ENCODE measurements around the gene NRIP3.
"Not testable (repeated sequence)": the region's sequence is repeated elsewhere in the genome, so short reads cannot be mapped to it uniquely, and the experiment has no call there.

The NRIP3 gene

DNA sequence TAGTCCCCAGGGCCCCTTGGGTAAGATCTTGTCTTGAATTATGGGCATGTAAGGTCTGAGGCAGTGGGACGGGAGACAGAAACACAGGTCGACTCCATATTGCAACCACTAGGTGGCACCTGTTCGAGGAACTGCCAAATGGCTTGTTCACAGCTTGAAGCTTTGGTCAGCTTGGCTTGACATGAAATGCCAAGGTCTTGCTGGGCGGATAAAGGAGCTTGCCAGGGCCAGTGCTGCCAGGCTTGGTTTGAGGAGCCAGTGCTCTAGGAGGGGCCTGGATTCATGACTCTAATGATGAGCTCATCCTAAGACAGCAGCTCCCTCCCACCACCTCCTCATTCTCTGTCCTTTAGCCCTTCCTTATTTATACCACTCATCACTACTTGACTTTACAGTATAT, 11.9 kb upstream of the NRIP3 start:
- FAIRE-seq: no peak

DNA sequence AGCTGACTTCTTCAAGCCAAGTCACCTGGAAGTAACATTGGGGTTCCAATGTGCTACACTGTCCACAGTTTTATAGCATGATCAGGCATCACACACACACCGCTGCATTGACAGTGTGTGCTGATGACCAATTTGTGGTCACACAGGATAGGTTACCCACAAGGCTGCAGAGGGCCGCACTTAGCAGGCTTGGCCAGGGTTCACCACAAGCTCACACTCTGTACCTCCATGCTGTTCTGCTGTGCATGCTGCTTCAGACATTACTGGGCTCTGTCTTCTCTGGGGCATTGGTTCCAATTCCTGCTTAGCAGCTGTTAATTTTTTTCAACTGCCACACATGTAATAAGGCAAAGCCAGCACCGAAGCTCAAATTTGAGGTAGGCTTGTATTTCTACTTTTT, 11.0 kb upstream of the NRIP3 start:
- no peak for FAIRE-seq

DNA sequence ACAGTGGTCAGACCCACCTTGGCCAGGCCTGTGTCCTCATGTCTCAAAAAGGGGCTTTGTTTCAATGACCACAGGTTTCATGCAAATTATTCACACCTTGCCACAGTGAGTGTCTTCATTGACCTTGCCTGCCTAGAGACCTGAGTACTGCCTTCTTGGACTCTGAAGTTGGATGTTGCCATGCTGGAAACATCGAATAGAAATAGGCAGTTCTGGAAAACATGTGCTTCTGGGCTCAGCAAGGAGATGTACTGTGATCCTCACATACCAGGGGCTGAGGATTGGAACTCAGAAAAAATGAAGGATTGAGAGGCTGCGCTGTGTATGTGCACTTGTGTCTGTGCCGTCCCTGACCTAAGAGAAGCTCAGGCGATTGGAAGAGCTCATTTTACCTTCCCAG, 9.6 kb upstream of the NRIP3 start:
- no peak for FAIRE-seq

DNA sequence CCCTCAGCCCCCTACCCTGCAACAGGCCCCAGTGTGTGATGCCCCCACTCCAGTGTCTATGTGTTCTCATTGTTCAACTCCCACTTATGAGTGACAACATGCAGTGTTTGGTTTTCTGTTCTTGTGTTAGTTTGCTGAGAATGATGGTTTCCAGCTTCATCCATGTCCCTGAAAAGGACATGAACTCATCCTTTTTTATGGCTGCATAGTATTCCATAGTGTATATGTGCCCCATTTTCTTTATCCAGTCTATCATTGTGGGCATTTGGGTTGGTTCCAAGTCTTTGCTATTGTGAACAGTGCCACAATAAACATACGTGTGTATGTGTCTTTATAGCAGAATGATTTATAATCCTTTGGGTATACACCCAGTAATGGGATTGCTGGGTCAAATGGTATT, 5.7 kb upstream of the NRIP3 start:
- not testable (repeated sequence) for FAIRE-seq

DNA sequence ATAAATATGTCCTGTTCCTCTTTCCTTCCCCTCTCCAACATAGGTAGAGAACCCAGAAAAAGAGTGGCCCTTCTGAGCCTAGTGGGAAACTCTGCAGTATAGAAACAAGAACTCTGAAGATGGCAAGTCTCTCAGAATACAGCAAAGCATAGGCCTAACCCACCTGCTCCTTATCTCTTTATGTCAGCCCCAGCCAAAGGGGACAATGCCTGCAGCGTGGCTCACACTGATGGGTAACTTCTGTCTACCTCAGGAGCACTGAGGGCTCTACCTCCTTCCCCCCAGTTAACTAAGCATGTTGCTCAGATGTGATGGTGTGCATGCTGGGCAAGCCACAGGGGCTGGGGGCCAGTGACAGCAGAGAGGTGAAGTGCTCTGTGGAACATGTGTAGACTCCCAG, 4.9 kb upstream of the NRIP3 start:
- no peak for FAIRE-seq

DNA sequence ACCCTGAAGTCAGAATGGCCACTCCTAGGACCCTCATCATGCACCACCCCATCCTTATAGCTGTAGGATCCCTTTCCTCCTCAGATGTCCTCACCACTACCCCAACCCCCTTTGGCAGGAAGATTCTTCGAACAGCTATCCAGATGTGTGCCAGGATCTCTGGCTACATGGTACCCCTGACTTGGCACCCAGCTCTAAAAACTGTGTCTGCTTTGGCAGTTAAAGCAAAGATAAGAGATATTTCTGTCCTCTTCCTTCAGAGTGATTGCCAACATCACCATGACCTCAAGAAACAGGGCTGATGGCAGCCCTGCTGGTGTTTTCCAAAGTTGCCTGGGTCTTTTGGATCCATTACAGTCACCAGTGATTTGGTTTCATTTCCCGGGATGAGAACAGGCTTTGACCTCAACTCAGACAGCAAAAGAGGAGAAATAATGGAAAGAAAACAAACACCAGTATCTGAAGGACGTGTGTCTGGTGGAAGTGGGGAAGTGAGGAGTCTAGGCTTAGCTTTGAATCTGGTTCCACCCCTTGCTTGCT, 4.3 kb upstream of the NRIP3 start:
- FAIRE-seq: no peak

DNA sequence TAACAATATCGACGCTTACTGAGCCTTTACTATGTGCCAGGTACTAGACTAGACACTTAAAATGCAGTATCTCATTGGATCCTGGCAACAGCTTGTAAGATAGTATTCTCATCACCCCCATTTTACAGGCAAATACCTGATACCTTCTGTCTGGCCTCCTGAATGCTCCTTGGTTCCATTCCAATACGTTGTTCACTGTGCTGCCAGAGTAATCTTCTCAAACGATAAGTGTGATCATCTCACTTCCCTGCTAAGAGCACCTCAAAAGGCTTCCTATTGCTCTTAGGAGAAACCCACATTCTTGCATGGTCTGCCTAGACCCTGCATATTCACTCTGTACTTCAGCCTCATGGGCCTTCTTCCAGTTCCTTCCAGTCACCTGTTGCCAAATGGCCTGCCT, 1.3 kb upstream of the NRIP3 start:
- FAIRE-seq: no peak

DNA sequence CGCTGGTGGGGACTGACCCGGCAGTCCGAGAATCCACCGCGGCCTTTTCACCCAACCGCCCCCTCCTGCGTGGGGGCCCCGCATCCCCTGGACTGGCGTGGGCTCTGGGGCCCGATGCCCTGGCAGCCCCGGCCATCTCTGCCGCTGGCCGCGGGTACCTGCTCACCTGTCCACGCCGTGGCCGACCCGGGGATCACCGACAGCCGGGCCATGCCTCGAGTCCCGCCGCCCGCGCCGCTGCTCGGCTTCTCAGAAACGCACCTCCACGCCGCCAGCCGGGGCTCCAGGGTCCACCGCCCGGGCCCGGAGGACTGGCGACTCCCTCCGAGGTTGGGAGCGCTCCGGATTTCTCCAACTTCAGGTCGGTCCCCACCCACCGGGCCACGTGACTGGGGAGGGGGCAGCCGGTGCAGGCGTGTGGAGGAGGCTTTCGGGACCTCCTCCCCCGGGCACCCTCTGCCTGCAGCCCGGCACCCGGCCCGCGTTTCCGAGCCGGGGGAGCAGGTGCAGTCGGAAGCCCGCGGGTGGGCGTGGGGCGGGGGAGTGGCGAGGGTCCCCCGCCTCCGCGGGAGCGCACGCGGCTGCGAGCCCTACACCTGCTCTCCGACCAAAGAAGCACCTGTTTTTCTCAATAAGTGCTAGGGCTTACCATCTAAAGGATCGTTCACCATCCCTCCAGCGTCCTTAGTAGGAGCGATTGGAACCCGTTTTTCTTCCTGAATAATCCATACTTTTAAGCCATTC, 554 bp upstream of the NRIP3 start:
- no peak for FAIRE-seq

DNA sequence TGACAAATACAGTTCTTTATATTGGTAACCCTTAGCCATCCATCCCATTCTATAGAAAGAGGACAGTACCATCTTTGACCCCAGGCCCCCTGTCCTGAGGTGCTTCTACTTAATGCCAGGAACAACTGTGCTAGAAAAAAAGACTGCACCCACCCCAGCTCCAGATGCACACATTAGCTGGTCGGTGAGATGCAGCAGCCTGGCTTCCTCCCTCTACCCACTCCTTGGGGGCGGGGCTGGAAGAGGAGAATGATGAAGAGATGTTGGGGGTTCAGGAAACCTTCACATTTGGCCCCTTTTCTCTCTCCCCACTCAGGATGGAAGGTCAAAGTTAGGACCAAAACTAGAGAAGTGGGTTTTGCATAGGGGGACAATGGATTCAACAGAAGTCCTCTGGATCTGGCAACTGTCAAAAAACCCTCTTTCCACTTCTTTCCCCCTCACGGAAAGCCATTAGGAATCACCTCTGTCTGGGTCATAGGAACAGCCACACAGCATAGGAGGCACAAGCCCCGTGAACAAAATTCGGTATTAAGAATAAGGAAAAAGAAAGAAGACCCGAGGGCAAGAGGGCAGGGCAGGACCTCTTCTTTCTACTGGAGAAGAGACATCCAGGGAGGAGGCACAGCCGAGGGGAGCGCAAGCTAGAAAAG, 755 bp downstream of the NRIP3 start:
- no peak for FAIRE-seq

DNA sequence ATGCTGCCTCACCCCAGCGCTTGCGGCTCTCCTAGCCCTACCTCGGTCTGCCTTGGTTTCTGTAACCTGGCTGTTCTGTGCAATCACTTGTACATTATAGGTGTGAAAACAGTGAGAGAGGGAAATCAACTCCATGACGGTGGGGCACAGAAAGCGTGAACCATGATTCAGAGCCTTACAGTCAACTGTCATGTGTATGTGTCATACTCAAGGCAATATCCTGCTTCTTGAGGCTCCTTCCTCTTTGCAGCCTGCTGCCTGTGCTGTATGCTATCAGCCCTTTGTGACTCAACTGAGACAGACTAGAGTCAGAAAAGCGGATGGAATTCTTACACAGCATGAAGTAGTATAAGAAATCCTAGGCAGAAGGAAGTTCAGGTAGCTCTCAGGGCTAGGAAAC, 2.1 kb downstream of the NRIP3 start:
- FAIRE-seq: no peak

DNA sequence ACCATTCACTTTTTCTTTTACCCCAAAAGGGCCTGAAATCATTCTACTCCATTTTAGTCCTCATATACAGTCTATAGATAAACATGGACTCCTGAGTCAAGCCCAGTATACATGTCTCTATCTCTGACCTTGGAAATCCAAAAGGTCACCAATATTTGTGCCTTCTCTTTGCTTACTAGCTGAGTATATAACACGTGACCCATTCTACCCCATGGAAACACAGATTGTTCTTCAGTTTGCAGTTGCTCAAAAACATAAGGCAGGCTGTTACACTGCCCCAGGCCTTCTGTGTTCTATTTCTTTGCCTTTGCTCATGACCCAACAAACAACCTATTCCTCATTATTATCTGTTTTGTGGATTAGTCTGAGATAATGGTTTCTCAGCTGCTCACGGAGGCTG, 5.8 kb downstream of the NRIP3 start:
- FAIRE-seq: no peak

DNA sequence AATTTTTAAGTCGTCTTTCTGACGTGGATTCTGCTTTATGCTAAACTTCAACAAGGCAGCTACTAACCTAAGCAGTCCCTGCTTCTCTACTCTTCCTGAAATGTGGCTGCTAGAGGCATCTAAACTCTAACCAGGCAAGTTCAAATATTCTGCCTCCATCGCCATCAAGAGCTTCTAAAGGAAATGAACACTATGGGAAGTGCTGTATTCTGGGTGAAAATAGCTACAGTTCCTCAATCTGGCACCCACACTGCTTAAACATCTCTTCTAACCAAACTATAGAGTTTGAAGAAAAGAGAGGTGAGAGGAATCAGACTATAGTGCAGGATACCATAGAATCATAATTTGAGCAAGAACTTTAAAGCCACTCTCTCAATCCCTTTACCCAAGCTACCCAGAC, 6.3 kb downstream of the NRIP3 start:
- no peak for FAIRE-seq

DNA sequence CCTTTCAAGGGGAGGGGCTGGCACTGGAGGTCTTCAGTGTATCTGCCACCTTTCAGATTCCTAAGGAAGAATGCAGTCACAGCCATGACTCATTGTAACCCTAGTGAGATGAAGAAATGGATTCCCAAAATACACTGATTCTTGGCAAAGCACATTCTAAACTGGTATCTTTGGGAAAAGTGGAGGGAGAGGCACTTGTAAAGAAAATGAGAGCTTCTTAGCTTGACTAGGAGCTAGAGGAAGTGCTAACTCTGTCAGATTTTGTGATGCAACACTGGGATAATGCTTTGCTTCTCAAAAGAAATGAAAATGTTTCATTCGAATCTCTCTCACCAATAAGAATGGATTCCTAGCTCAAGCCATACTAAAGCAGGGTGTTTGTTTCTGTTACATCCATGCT, 14.3 kb downstream of the NRIP3 start:
- FAIRE-seq: no peak

DNA sequence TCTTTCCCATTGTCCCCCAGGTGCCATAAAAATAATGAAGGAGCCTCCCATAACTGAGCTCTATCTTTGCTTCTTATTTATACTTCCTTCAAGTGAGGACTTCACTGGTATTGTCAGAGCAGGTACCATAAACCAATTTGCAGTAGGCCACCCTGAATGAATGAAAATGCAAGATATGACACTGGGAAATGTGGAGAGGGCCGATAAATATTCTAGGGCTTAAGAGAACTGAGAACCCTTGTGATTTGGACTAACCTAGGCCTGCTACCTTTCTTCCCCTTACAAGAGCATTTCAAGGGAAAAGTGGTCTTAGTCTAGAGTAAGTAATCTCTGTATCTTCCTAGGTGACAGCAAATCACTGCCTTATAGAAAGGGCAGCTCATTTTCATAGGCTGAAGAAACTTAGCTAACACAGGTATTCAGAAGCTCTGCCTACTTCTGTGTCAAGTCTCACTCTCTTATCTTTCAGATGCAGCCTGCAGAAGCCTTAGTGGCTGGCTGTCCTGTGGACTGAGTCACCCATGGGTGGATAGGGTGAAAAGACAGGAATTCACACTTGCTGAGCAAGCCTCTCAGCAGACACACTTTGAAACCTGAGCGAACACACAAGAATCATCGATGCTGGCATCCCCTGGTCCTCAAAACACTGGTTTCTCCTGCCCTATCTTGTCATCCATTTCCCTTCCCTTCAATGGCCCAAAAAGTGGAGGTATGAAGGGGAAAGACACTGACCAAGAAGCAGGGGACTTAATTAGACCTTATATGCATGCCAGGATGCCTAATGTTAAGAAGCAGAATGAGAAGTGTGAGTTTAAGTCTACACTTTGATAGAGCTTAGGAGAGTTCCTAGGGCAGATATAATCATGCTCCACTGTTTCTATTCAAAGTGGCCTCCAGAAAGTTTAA, 15.2 kb downstream of the NRIP3 start:
- no peak for FAIRE-seq

DNA sequence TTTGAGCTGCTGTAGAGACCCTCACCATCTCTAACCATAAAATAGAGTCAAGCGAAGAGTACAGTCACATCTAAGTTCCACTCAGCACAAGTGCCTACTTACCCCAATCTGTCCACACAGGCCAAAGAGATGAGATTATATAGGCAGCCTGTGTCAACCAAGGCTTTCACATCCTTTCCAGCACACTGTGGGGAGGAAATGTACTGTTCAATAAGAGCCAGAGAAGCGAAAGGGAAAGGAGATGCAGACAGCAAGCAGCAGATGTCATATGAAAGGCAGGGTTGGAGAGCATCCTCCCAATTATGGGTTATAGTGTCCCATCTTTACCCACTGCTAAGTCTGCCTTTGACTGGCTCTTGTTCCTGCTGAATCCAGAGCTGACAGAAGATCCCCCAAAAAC, 16.4 kb downstream of the NRIP3 start:
- FAIRE-seq: no peak

DNA sequence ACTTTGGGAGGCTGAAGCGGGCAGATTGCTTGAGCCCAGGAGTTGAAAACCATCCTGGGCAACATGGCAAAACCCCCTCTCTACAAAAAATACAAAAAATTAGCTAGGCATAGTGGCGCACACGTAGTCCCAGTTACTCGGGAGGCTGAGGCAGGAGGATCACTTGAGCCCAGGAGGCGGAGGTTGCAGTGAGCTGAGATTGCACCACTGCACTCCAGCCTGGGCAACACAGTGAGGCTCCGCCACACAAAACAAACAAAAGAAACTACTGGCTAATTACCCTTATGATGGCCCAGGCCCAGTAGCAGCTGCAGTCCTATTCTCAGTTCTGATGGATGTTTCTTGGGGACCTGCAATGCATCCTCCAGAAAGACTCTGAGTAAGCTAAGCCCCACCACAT, 17.0 kb downstream of the NRIP3 start:
- not testable (repeated sequence) for FAIRE-seq

DNA sequence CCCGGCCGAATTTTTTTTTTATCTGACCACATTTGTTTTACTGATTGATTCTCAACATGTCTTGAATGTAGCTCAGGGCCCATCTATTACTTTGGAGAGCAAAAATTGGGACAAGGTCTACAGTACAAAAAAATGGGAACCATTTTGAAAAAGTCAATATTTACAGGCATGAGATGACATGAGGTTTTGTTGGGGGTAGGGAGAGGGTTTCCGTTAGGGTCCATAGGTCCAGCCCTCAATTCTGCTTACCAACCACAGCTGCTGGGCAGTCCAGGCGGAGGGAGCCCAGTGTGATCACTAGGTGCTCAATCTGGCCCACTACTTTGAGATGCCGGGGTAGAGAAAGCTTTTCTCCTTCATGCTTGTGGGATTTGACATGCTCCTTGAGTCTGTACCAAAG, 18.3 kb downstream of the NRIP3 start:
- FAIRE-seq: no peak

DNA sequence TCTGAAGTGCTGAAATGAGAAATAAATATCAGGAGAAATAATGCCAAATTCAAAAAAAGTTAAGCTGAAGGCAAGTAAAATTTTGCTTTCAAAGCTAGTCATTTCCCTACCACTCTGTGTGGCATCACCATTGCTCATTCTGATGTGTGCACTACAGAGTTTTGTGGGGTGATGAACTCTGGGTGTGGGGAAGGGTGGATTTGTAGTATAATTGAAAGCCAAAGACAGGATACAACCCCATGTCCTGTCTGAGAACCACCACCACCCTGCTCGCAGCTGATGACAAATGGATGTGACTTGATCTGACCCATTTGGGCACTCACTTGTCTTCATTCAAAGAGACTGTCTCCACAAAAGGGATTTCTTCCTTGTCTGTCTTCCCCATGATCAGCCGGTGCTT, 20.2 kb downstream of the NRIP3 start:
- FAIRE-seq: no peak

DNA sequence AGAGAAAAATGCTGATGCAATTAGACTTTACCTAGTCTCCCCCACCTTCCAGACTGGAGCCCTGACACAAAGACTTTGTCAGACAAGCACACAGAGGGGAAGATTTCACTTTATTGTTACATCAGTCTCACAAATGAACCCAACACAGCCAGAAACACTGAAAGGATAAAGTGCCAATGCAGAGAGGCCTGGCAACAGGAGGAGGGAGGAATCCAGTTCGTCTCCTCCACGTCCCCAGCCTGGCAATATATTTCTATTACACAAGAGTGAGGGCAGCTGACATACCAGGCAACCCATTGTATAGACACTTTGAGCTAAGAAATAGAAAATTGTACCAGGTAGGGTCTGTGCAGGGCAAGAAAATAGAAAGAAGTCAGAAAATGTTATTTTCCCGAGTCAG, 23.3 kb downstream of the NRIP3 start:
- no peak for FAIRE-seq

DNA sequence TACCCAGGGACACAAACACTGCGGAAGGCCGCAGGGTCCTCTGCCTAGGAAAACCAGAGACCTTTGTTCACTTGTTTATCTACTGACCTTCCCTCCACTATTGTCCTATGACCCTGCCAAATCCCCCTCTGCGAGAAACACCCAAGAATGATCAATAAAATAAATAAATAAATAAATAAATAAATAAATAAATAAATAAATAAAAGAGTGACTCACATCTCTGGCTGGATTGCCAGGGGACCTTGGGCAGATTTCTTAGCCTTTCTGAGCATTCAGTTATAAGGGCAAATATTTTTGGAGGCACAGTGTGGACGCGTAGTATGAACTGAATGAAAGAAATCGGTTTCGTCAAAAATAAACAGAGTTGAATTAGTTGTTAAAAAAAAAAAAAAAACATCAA, 24.4 kb downstream of the NRIP3 start:
- not testable (repeated sequence) for FAIRE-seq

DNA sequence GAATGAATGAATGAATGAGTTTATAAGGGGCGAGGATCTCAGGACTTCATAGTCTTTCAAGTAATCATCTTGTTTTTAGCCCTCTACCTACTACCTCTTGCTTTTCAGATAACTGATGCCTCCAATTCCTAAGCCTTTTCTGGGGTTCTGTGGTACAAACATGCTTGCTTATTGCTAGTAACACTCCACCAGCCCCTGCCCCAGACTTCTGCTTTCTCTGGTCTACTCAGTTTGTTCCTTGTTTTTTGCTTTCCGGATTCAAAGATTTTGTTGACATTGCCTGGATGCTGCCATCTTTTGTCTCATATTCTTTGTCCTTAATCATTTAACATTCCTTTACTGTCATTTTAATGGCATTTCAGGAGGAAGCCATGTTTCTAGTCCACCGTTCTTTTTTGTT, 30.7 kb downstream of the NRIP3 start:
- no peak for FAIRE-seq

DNA sequence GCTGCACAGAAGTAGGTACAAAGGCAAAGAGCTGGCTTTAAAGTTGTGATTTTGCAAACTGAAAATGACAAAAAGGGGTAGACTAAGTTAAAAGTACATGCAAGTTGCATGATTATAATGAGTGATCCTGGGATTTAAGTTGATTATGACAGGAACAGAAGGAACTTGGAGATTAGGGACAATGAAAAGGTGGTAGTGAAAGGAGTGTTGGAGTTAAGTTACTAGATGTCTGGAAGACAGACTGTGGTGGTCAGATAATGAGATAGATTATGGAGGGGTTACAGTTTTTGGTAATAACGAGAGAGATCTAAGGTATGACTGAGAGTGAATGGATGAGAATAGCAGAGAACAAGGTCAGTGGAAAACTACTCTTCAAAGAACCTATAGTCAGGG, 31.9 kb downstream of the NRIP3 start:
- no peak for FAIRE-seq

DNA sequence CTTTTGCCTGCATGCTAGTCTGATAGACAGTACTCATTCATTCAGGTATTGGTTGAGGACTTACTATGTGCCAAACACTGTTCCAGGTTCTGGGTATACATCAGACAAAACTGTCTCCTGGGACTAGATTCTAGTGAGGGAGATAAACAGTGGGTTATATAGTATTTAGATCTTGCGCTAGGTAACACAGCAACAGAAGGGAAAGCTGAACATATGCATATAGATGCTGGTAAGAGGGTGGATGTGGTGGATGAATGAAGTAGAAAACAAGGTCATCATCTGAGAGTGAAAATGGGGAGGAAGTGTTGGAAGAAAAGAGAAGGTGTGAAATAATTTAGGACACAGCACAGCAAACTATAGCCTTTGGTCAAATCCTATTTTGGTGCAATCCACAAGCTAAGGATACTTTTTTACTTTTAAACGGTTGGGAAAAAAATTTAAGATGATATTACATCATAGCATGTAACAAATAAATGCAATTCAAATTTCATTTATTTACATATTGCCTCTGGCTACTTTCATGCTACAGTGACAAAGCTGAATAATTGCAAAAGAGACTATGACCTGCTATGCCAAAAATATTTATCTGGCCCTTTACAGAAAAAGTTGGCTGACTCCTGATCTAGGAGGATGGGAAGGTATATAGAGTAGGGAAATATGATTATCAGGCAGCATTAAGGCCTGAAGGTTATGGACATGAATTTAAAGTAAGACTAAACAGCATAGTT, 32.4 kb downstream of the NRIP3 start:
- FAIRE-seq: no peak

Data from A204.1 (cell line).